Ramos (cell line): ENCODE data around the gene RBMS2.

ENCODE experiments used
- in situ Hi-C: fragments of 300-500 bp; cut with MboI; formaldehyde crosslinking; loops from one replicate; pipeline ENCODE4 v1.14.3; 2022; ENCODE audit warnings: low sequenced_read_pairs; ENCODE audit not compliant: unreplicated experiment

Gene RBMS2

DNA sequence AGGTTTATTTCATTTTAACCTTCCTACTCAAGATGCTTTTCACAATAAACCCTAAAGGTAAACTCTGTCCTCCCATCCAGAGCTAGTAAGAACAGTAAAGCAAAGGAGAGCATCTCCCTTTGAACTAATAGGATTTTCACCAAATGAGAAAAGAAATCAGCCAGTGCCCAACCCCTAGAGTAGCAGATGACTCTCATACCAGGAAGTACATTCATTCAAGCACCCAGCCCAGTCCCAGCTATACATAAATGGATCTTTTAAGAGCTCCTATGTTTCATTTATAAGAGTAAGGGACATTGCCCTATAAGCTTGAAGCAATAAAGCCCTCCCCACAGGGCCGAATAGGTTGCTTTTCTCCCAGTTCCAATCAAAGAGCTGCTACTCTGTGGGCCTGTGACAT lies 100.9 kb downstream of the RBMS2 start:
- in situ Hi-C loops: no loop called here

DNA sequence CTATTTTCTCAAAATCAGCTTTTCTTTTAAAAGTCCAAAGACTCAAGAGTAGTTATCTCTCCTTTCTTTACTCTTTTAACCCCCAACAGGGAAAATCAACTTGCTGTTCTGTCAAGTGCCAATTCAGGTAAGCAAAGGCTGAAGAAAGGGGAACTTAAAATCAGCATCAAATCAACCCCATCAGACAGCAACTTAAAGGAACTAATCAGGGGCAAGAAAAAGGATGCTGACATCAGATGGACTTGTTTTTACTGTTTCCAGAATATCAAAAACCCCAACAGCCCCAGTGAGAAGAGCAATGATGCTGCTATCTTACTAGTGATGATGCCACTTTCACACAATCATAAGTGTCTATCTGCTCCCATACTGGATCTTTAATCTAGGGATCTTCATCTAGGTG lies 105.1 kb downstream of the RBMS2 start:
- in situ Hi-C loops: no loop called here

DNA sequence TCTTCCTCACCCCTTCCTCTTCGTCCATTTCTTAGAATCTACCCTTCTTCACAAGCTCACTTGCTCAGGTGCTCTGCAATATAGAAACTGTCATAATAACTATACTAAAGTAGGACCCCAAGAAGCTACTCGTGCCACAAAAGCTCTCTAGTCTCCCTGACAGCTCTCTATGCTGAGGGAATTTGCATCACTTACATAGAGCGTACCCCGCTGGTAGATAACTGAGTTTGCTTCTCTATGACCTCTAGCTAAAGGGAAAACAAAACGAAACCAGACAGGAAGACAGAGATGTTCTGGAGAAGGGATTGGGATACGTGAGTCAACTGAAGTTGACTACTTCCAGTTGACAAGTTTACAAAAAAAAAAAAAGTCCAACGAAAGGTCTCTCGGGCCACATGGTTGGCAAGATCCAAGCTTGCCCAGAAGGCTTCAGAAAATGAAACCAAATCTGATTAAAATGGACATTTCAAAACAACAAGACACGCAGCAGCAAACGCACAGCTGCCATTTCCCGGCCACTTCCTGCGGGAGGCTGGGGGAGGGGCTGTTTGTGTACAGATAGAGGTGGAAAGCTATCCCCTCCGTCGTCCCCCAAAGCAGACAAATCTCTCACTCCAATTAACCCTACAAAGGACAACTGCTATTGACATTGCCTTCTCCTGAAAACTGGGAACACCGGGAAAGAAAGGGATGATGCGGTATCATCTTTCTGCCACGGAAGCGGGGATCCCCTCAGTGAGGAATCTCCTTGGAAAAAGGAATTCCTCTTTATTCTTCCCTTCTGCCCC lies 107.2 kb downstream of the RBMS2 start:
- in situ Hi-C loops: no loop called here

DNA sequence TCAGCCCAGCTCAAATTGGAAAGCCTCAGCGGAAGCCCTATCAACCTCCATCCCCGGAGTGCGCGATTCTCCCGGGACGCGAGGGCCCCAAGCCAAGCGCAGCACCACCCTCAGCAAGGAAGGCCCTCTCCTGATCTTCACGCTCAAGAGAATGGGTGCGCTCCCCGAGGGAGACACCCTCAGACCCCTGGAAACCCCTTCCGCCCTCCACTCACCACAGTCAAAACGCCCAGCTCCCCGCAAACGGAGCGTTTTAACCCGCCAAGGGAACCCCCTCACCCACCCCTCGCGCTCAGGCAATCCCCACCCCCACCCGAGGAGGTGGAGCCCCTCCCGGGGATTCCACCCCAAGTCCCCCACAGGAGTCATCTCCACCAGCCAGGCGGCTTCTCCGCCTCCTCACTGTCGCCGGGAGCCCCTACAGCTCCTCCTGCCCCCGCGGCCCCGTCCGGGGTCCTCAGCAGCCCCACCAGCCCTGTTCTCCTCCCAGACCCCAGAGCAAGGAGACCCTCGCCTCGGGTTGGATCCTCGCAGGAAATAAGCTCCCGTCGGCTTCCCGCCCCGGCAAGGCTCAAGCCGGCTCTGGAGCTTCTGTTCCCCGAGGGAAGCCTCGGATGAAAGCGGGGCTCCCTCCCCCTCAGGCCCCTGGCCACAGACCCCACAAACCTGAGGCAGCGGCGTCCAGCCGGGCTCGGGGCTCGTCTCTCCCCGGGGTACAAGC lies 108.0 kb downstream of the RBMS2 start:
- in situ Hi-C loops: loop anchor here (10.0 kb wide), 1 partner anchor 485 kb away; the partner anchor contains the start of gene STAT6

DNA sequence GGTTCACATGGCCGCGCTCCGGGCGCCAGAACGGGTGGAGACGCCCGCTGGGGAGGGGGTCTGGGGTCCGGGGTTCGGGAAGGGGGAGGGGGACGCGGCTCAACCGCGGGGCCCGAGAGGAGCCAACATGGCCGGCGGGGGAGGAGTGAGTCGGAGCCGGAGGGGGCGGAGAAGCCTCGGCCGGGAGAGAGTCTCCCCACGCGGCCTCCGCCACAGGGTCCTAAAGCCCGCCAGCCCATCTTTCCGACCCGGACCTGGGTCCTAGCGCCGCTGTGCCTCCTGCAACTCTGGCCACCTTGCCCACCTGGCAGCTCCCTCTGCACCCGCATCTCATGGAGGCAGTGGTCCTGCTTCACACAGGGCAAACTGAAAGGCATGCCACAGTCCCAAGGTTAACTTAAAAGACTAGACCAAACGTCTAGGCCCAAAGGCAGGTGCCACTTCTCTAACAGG lies 108.6 kb downstream of the RBMS2 start, which contains the start of gene BAZ2A:
TSS of gene BAZ2A (minus strand) at position 147 of the 453 bp plus-strand sequence. CDS start 12,796 bp downstream, outside the sequence.
- in situ Hi-C loops: loop anchor here (10.0 kb wide), 1 partner anchor 485 kb away; the partner anchor contains the start of gene STAT6

DNA sequence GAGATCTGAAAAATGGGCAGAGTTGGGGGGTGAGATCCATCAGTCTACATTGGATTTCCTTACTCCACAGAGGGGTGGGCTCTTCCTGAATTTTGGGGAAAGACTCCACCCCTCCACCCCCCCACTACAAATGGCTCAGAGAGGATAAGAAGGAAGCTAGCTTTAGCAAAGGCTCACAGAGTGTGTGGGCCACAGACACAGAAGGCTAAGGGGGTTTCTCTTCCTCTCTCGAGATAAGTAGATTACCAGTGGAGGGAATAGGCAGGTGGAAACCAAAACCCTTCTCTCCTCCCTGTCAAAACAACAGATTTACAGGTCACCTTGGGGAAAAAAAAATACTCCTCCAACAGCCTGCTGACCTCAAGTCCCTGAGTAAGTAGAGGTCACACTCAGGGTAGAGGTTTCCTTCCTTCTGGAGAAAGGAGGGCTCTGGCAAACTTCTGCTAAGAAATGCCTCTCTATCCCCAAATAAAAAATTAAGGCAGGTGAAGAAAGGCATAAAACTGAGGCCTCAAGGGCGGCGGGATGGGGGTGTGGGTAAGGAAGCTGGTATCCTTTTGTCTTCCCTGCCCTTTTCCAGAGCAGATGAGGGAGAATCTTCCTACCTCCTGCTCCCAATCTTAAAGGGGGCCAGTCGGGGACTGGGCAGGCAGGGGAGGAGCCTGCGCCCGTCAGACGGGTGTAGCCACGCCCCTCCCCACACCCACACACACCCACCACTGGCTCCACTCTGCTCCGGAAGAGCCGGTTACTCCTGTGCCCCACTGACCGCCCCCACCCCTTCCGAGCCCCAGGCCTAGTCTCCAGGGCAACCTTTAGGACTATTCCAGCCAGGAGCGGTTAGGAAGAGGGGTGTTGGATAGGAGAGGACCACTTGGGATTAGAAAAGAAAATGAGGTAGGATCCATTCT lies 110.4 kb downstream of the RBMS2 start:
- in situ Hi-C loops: loop anchor here (10.0 kb wide), 1 partner anchor 483 kb away; the partner anchor contains the start of gene STAT6

DNA sequence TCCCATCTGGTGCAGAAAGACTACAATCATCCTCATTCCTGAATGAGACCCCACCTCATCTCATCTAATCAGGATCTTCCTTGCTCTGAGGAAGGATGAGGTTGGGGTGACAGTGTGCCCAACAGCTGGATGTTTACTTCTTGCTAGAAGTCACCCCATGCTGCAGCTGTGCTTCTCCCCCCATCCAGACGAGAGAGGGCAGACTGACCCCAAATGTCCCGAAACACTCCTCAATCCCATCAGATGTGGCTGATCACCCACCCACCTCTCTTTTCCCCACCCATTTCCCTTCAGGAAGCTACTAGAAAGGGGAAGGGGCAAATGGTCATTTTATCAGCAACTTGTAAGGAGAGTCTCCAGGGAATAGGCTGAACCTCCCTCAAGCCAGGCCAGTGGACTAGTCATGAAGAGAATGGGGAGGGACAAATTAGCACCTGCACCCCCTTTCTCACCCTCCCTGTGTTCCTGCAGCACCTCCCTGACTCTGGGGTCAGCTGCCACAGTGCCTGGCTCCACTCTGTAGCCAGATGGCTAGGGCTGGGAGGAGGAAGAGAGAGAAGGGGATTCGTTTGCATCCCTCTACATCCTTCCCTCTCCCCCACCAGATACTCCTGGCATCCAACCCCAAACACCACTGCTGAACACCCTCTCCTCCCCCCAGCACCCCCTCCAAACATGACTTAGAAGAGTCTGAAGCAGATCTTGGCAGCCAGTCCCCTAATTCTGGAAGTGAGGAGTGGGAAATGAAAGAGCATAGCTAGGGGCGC lies 111.3 kb downstream of the RBMS2 start:
- in situ Hi-C loops: loop anchor here (10.0 kb wide), 1 partner anchor 482 kb away; the partner anchor contains the start of gene STAT6

DNA sequence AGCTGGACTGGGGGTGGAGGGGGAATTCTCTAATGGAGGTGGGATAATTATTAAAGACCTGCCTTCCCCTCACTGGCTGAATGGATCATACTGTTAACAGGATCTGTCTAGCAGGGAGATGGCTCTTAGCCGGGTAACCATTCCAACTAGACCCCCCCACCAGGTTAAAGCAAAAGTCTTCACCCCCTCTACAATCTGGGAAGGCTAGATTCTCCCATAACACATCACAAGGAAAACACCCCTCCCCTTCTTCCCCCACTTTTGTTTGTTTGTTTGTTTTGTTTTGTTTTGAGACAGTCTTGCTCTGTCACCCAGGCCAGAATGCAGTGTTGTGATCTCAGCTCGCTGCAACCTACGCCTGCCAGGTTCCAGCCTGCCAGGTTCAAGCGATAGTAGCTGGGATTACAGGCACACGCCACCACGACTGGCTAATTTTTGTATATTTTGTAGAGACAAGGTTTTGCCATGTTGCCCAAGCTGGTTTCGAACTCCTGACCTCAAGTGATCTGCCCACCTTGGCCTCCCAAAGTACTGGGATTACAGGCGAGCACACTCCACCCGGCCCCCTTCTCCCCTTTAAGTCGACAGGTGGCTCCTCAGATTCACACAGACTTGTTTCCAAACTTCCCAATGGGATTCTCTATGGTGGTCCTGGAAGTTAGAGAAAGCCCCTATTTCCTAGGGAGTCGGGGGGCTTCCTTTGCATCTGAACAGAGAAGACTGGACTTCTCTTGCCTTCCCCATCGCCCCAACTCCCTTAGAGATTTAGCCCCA lies 112.0 kb downstream of the RBMS2 start:
- in situ Hi-C loops: loop anchor here (10.0 kb wide), 1 partner anchor 481 kb away; the partner anchor contains the start of gene STAT6

DNA sequence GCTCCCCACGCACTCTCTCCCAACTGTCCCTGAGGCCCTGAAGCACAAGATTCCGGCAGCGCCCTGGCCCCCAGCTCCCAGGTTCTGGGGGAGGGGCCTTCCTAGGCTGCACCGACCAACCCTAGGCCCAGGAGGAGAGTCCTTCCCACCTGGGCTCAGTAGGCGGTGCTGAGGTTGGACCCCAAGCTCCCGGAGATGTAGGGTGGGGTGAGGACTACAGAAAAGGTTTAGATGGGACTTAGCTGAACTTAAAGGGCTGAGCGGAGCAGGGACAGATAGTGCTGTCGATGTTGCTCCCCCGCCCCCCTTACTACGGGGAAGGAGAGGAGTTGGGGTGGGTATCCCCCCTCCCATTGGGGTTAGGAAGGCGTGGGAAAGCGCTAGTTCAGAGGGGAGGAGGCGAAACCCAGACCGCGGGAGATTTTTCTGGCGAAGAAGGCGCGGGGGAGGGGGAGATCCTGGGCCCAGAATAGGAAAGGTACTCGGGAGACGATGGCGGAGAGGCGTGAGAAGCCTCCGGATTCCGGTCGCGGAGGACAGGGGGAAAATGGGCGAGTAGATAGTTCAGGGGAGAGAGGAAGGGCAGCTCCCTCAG lies 112.7 kb downstream of the RBMS2 start:
- in situ Hi-C loops: loop anchor here (10.0 kb wide), 1 partner anchor 480 kb away; the partner anchor contains the start of gene STAT6

DNA sequence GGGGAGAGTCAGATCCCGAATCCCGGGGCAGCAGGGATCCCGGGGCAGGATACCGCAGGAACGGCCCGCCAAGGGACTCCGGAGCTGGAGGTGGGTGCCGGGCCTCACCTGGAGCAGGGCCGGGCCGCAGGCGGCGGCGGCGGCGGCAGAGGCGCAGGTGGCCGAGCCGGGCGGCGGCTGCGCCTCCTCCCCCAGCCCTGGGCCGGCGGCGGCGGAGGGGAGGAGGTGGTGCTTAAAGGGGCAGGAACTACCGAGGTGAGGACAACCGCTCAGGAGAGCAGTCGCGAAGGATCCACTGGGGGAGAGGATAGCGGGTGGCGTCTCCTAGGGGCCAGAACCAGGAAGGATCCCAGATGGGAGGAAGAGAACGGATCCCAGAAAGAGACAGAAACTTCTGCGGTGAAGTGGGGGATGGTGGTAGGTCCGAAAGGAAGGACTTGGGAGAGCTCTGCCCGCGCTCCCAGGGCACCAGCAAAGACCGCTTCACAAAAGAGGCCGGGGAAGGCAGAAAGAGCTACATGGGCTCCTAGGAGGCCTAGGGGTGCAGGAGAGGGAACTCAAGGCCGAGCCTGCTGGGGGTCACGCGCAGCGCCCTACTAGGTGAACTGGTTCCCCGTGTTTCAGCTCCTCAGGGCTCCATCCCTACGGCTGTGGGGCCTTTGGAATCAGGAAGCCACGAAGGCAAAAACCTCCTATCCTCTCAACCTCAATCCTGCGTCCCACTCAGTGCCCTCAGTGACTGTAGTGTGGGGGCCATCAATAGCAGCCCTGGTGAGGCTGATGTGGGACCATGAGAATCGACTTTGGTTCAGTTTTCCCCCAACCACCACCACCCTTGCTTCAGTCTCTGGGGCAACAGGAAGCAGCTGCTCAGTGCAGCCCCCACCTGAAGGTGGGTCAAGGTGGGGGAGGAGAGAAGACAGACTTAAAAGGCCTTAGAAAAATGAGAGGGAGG lies 113.5 kb downstream of the RBMS2 start:
- in situ Hi-C loops: loop anchor here (10.0 kb wide), 1 partner anchor 480 kb away; the partner anchor contains the start of gene STAT6

DNA sequence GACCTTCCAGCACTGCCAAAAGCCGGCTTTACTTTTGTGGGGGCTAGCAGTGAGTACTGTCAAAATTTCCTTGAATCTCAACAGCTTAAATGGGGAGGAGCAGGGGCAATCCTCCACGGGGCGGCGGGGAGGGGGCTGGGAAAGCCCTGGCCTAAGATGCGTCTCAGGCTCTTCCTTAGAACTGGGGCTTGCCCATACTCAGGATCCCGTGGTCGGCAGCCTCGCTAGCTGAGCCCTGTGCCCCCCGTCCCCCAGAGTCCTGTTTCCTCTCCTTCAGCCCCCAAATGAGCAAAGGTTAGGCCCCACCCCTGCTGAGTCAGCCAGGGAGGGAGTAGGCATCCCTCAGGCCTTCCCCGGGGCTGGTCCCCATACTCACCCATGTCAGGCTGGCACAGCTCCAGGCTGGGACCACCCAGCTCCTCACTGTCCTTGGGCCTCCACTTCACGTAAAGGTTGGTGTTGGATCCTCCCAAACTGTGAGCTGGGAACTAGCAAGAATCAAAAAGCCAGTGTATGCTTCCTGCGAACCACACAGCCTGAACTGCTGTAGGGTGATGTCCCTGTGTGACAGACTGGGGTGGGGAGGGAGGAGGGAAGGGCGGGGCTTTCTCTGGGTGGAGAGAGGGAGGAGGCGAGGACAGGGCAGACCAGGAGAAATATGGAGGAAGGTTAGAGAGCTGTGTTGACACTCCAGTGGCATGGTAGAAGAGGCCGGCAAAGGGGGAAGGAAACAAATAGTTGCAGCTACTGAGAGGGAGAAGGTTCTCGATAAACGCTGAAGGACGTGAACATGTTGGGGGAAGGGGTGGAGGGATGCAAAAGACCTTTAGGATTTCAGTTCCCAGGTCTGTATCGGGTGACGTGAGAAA lies 114.4 kb downstream of the RBMS2 start:
- in situ Hi-C loops: loop anchor here (10.0 kb wide), 1 partner anchor 479 kb away; the partner anchor contains the start of gene STAT6

DNA sequence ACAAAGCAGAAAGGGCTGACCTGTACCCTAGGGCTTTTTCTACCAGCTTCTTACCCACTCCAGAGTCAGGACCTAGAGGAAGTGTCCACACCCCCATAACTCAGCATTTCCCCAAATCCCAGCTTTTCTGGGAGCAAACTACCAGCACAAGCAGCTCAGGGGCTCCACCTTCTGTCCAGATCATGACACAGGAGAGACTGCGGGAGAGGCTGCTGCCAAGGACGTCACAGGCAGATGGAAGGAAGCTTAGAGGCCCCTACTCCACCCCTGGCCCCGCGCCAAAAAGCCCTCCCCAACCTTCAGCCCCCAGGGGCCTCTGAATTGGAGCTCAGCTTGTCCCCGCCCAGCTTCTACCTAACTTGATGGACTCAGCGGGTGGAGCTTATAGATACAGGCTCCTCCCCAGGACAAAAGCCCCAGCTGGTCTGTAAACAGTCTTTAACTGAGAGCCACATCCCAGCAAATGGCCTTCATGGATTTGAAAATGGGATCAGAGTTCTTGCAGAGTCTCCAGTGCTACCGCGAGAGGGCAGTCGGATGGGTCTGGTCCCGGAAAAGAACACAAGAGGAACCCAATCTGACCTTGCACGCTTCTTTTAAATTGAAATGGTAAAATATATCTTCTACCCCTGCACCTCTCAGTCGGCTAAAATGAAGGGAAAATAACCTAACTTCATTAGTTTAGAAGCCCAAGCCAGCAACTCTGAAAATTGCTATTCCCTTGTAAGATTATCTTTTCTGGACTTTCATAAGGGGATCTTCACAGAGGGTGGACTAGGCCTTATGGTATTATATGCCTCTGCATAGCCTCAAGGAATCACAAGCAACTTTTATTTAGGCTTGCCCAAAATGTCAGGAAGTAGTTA lies 115.3 kb downstream of the RBMS2 start:
- in situ Hi-C loops: loop anchor here (10.0 kb wide), 1 partner anchor 478 kb away; the partner anchor contains the start of gene STAT6

DNA sequence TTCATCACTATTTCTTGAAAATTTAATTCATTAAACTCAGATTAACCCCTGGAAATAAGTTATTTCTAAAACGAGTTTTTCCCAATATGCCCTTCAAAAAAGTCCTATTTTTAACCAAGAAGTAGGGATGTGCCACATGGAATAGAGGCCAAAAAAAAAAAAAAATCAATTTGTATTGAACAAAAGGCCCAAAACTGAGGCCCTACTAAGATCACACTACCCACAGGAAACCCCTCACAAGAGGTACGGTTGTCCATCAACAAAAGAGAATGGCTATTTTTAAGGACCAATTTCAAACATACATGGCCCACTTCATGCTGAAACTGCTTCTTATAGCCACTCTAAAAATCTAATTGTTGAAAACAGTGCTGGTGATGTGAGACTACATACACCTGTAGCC lies 116.0 kb downstream of the RBMS2 start:
- in situ Hi-C loops: loop anchor here (10.0 kb wide), 1 partner anchor 477 kb away; the partner anchor contains the start of gene STAT6

DNA sequence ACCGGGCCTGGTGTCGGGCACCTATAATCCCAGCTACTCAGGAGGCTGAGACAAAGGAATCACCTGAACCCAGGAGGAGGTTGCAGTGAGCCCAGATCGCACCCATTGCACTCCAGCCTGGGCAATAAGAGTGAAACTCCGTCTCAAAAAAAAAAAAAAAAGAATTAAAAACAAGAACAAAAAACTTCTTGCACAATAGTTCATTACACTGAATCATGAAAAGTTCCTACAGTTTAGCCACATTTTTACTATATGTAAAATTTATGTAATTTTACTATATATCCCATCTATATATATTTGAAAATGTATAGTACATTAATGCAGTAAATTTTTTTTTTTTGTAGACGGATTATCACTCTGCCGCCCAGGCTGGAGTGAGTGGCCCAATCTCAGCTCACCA lies 119.6 kb downstream of the RBMS2 start:
- in situ Hi-C loops: no loop called here

DNA sequence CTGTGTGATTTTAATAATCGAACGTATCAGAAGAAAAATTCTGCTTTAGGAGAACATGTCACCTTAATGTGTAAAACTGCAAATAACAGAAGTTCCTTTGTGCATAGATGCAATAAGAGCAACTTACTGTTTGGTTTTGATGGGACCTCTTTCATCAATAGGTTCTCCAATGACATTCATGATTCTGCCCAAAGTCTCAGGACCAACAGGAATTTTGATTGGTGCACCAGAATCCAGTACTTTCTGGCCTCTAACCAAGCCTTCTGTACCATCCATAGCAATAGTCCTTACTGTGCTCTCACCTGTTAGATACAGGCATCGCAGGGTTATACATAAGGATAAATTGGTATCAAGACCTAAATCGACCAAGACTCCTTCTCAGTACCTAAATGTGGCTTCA lies 123.0 kb downstream of the RBMS2 start:
- in situ Hi-C loops: no loop called here
